IMR-90 (cell line): ENCODE measurements around the gene GAPT. TPM values are rescaled to one million over a fixed set of nuclear protein-coding genes. Genes with fewer than 3 reads are reported as not detected.
A peak's percentile ranks its signal among the peaks of the same experiment; 100 is the strongest.

Source experiments
- ATAC-seq: fragments of 200-7000 bp; cut with Tn5 transposase; 2 replicates; pipeline ENCODE4 v1.9.1; 2020; ENCODE audit warnings: low read depth, mild to moderate bottlenecking, moderate library complexity
- BruUV-seq: library from RNA; stranded (reverse); fragments of 400-500 nt; replicated peaks from 2 replicates; lab custom pipeline; 2021; lab: Mats Ljungman, UMichigan
- CTCF ChIA-PET: fragments of 300-600 bp; formaldehyde crosslinking; extraction: SDS; loops from one replicate; lab custom pipeline; 2021; ENCODE audit warnings: antibody characterized with exemption; lab: Yijun Ruan, JAX
- POLR2A ChIA-PET: fragments of 300-600 bp; sonication (Branson Sonifier 250); formaldehyde crosslinking; loops from one replicate; lab custom pipeline; 2022; ENCODE audit warnings: antibody characterized with exemption; ENCODE audit not compliant: unreplicated experiment; lab: Charles Lee
- DNase-seq: peaks from one replicate; pipeline ENCODE4 v3.0.0; 2013
- H2AFZ ChIP-seq: replicated peaks from 2 replicates; pipeline ENCODE3; 2013; ENCODE audit warnings: low read length, mild to moderate bottlenecking; ENCODE audit not compliant: poor library complexity
- H2AK5ac ChIP-seq: 2 replicates; pipeline ENCODE4 v1.6.1; 2013; ENCODE audit warnings: low read depth, low read length, inconsistent platforms
- H2AK9ac ChIP-seq: replicated peaks from 2 replicates; pipeline ENCODE3; 2013; ENCODE audit warnings: mild to moderate bottlenecking, low read depth, low read length, moderate library complexity; ENCODE audit not compliant: poor library complexity
- H2BK120ac ChIP-seq: 2 replicates; pipeline ENCODE4 v1.6.1; 2013; ENCODE audit warnings: low read depth, low read length, inconsistent platforms
- H2BK15ac ChIP-seq: 3 replicates; pipeline ENCODE4 v1.6.1; 2013; ENCODE audit warnings: low read depth, low read length, inconsistent platforms
- H2BK20ac ChIP-seq: 2 replicates; pipeline ENCODE4 v1.6.1; 2013; ENCODE audit warnings: low read depth, mild to moderate bottlenecking, inconsistent platforms, low read length, moderate library complexity
- H2BK5ac ChIP-seq: 2 replicates; pipeline ENCODE4 v1.6.1; 2013; ENCODE audit warnings: mild to moderate bottlenecking, low read depth, low read length, inconsistent platforms; ENCODE audit not compliant: poor library complexity, severe bottlenecking
- H3K14ac ChIP-seq: replicated peaks from 2 replicates; pipeline ENCODE4 v1.6.1; 2013; ENCODE audit warnings: low read depth, low read length, inconsistent platforms
- H3K18ac ChIP-seq: 2 replicates; pipeline ENCODE4 v1.6.1; 2013; ENCODE audit warnings: low read depth, low read length, control low read depth
- H3K23ac ChIP-seq: 2 replicates; pipeline ENCODE4 v1.6.1; 2013; ENCODE audit warnings: low read depth, low read length, inconsistent platforms
- H3K27ac ChIP-seq: 2 replicates; pipeline ENCODE4 v1.5.1; 2013; ENCODE audit warnings: mild to moderate bottlenecking, control low read depth, low read length; ENCODE audit not compliant: insufficient read depth
- H3K27me3 ChIP-seq: 2 replicates; pipeline ENCODE4 v1.6.1; 2013; ENCODE audit warnings: low read length; ENCODE audit not compliant: control insufficient read depth, insufficient read depth
- H3K36me3 ChIP-seq: 2 replicates; pipeline ENCODE4 v1.6.1; 2013; ENCODE audit warnings: low read length, mixed read lengths; ENCODE audit not compliant: control insufficient read depth, insufficient read depth
- H3K4ac ChIP-seq: 2 replicates; pipeline ENCODE4 v1.6.1; 2013; ENCODE audit warnings: low read depth, low read length, inconsistent platforms
- H3K4me1 ChIP-seq: 2 replicates; pipeline ENCODE4 v1.6.1; 2013; ENCODE audit warnings: low read length, mixed read lengths; ENCODE audit not compliant: control insufficient read depth, insufficient read depth
- H3K4me2 ChIP-seq: 2 replicates; pipeline ENCODE4 v1.6.1; 2013; ENCODE audit warnings: low read depth, mild to moderate bottlenecking, control low read depth, low read length, moderate library complexity
- H3K4me3 ChIP-seq: 2 replicates; pipeline ENCODE4 v1.5.1; 2013; ENCODE audit warnings: low read depth, mild to moderate bottlenecking, control low read depth, low read length, moderate library complexity; ENCODE audit not compliant: insufficient read depth
- H3K56ac ChIP-seq: 2 replicates; pipeline ENCODE4 v1.6.1; 2013; ENCODE audit warnings: low read length, inconsistent platforms; ENCODE audit not compliant: insufficient read depth; ENCODE audit errors: extremely low read depth
- H3K79me1 ChIP-seq, 2 experiments: 2 replicates each; pipeline ENCODE4 v1.6.1; 2013; ENCODE audit warnings: low read length in 2 of 2, inconsistent platforms in 1 of 2, low read depth in 1 of 2
- H3K9ac ChIP-seq: 2 replicates; pipeline ENCODE4 v1.6.1; 2013; ENCODE audit warnings: low read depth, low read length, control low read depth
- H3K9me1 ChIP-seq: 2 replicates; pipeline ENCODE4 v1.6.1; 2013; ENCODE audit warnings: low read length, inconsistent platforms; ENCODE audit not compliant: insufficient read depth
- H3K9me3 ChIP-seq: 2 replicates; pipeline ENCODE4 v1.6.1; 2013; ENCODE audit warnings: low read length; ENCODE audit not compliant: control insufficient read depth, insufficient read depth
- H4K20me1 ChIP-seq: 2 replicates; pipeline ENCODE4 v1.6.1; 2013; ENCODE audit warnings: low read length, inconsistent platforms; ENCODE audit not compliant: insufficient read depth
- H4K5ac ChIP-seq: 2 replicates; pipeline ENCODE4 v1.6.1; 2013; ENCODE audit warnings: mild to moderate bottlenecking, low read depth, low read length, control low read depth
- H4K8ac ChIP-seq, 2 experiments: 2 replicates each; pipeline ENCODE4 v1.6.1; 2013; ENCODE audit warnings: low read depth in 2 of 2, low read length in 2 of 2, control low read depth in 1 of 2, inconsistent platforms in 1 of 2
- H4K91ac ChIP-seq: 2 replicates; pipeline ENCODE4 v1.6.1; 2013; ENCODE audit warnings: low read depth, low read length, inconsistent platforms; ENCODE audit not compliant: insufficient read depth
- BHLHE40 ChIP-seq: fragments of 150-350 bp; IDR thresholded peaks from 2 replicates; pipeline ENCODE4 v1.6.1; 2016; ENCODE audit warnings: mild to moderate bottlenecking, low read depth, low read length
- CHD1 ChIP-seq: IDR thresholded peaks from 2 replicates; pipeline ENCODE4 v1.6.1; 2012; ENCODE audit warnings: low read depth, low read length, improper control_type of control experiment
- MAZ ChIP-seq: IDR thresholded peaks from 2 replicates; pipeline ENCODE4 v1.6.1; 2012; ENCODE audit warnings: low read depth, mild to moderate bottlenecking, low read length, improper control_type of control experiment, moderate library complexity, borderline replicate concordance
- POLR2A ChIP-seq: IDR thresholded peaks from 2 replicates; pipeline ENCODE4 v1.6.1; 2012; ENCODE audit warnings: mild to moderate bottlenecking, low read depth, low read length
- RCOR1 ChIP-seq: IDR thresholded peaks from 2 replicates; pipeline ENCODE4 v1.6.1; 2012; ENCODE audit warnings: mild to moderate bottlenecking, low read length, improper control_type of control experiment; ENCODE audit not compliant: insufficient replicate concordance
- RFX5 ChIP-seq: IDR thresholded peaks from 2 replicates; pipeline ENCODE4 v1.8.0; 2012; ENCODE audit warnings: low read depth, mild to moderate bottlenecking, low read length, moderate library complexity
- WGBS, 2 experiments: methylation state at CpG; one replicate each; pipeline versions ENCODE4 v1.1.5 to v1.1.7; 2013; ENCODE audit warnings: missing lambda C conversion rate in 2 of 2; ENCODE audit not compliant: insufficient read length in 1 of 2; ENCODE audit errors: extremely low coverage in 2 of 2; 5-methylcytosine and 5-hydroxymethylcytosine counted together
- dilution Hi-C: fragments of 300-500 bp; cut with HindIII; formaldehyde crosslinking; loops from one replicate; pipeline ENCODE4 v1.14.3; 2018; ENCODE audit warnings: low sequenced_read_pairs; ENCODE audit not compliant: unreplicated experiment
- in situ Hi-C: fragments of 300-500 bp; cut with MboI; formaldehyde crosslinking; loops from 3 replicates; pipeline ENCODE4 v1.14.3; 2019; ENCODE audit warnings: low sequenced_read_pairs, inconsistent platforms, mixed read lengths
- intact Hi-C: fragments of 100-400 bp; cut with micrococcal nuclease; formaldehyde crosslinking; loops from 2 replicates; pipeline ENCODE4 v1.10.0; 2022
- polyA plus RNA-seq, 3 experiments: library from polyadenylated mRNA; depleted of rRNA; stranded (reverse); fragments of >200 nt; gene quantifications; 2 replicates each; pipeline ENCODE4 v1.2.3, GENCODE V29; 2012; ENCODE audit warnings: low replicate concordance in 1 of 3
- total RNA-seq: library from RNA; depleted of rRNA; stranded (reverse); fragments of >200 nt; gene quantifications from 2 replicates; pipeline ENCODE4 v1.2.3, GENCODE V29; 2012
- TF ChIP-seq, protein P1 (sequence below): fragments of 150-350 bp; IDR thresholded peaks from 2 replicates; pipeline ENCODE4 v1.6.1; 2017; ENCODE audit warnings: mild to moderate bottlenecking, antibody characterized with exemption, low read length, low read depth

GAPT gene
- total and polyA plus RNA-seq, 2 of the 4 experiments (the other 2 are of a cell fraction), result not detected

- no peak overlapping the region for H2BK120ac ChIP-seq
- H3K18ac ChIP-seq, result peak overlapping the region; percentile 65
- no peaks in the 10 kb centered on the region for H3K27me3 ChIP-seq
- H3K36me3 ChIP-seq, result peaks cover 42% of the 10 kb centered on the region
- peak overlapping the region; percentile 85 for H3K4me3 ChIP-seq
- DNase-seq, result peak; percentile 38
- peak overlapping the region; percentile 84; the same call in 1 of the 2 replicates for H3K56ac ChIP-seq
- no peaks in the 10 kb centered on the region for H3K9me3 ChIP-seq
- no peak for TF ChIP-seq CHD1
- TF ChIP-seq POLR2A, result no peak
- TF ChIP-seq BHLHE40, result no peak
- TF ChIP-seq, protein P1, sequence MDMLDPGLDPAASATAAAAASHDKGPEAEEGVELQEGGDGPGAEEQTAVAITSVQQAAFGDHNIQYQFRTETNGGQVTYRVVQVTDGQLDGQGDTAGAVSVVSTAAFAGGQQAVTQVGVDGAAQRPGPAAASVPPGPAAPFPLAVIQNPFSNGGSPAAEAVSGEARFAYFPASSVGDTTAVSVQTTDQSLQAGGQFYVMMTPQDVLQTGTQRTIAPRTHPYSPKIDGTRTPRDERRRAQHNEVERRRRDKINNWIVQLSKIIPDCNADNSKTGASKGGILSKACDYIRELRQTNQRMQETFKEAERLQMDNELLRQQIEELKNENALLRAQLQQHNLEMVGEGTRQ, result no peak
- no peak for TF ChIP-seq RFX5
- no peak for TF ChIP-seq MAZ
- TF ChIP-seq RCOR1, result no peak
- H2AK9ac ChIP-seq, result peak overlapping the region; percentile 89
- dilution Hi-C loops, result no loop called here
- in situ Hi-C loops, result loop anchor here (5.0 to 25.0 kb wide), 5 partner anchors 677 to 1547 kb away; partner anchors contain the start of gene SETD9
- no peak overlapping the region for H2AK5ac ChIP-seq
- H3K79me1 ChIP-seq, result peaks cover 22 to 41% of the 10 kb centered on the region in 2 experiments
- peak overlapping the region; percentile 81 for H3K14ac ChIP-seq
- H3K23ac ChIP-seq, result peak overlapping the region; percentile 72; the same call in 1 of the 2 replicates
- ATAC-seq, result peak; percentile 2
- H2AFZ ChIP-seq, result peak overlapping the region; percentile 94
- peak overlapping the region; percentile 60 for H3K4ac ChIP-seq
- no peak overlapping the region for H2BK15ac ChIP-seq
- H2BK5ac ChIP-seq, result peak overlapping the region; percentile 55
- no peak overlapping the region for H2BK20ac ChIP-seq
- peak overlapping the region; percentile 87 for H3K9ac ChIP-seq
- intact Hi-C loops, result loop anchor here (1.0 to 10.0 kb wide), 15 partner anchors 137 to 1557 kb away; partner anchors contain the start of gene MIER3
- CTCF ChIA-PET, result interaction anchor here (0.6 to 4.1 kb wide), 7 partner anchors 571 to 1161 kb away, joined by 5 to 27 read pairs (median 12); no protein-coding TSS in a partner anchor
- no TSS peak for BruUV-seq
- H4K5ac ChIP-seq, result peak overlapping the region; percentile 0; the same call in 1 of the 2 replicates
- H3K27ac ChIP-seq, result peak overlapping the region; percentile 81
- H4K8ac ChIP-seq, result peak overlapping the region in 1 of 2 experiments; percentile 25; a peak in 1 of 4 replicates
- WGBS, 2 experiments, result 0% methylated on average over 25 of the region's 57 CpGs; no CpG with 5 or more reads in 1 of the 2 experiments
- H4K91ac ChIP-seq, result no peak overlapping the region
- H4K20me1 ChIP-seq, result peaks cover 54% of the 10 kb centered on the region
- peak overlapping the region; percentile 97; the same call in 1 of the 2 replicates for H3K4me2 ChIP-seq
- peaks cover 5% of the 10 kb centered on the region; the same call in 1 of the 2 replicates for H3K9me1 ChIP-seq
- POLR2A ChIA-PET, result interaction anchor here (0.6 to 2.8 kb wide), 11 partner anchors 272 to 1161 kb away, joined by 3 to 12 read pairs (median 4); no protein-coding TSS in a partner anchor
- H3K4me1 ChIP-seq, result peaks cover 2% of the 10 kb centered on the region
These were observed 31.9 kb upstream of the GAPT start for GRCh38 chr5:58459146-58460001.
